ENCODE measurements around the gene SLC2A4RG. TPM values are rescaled to one million over a fixed set of nuclear protein-coding genes. Genes with fewer than 3 reads are reported as not detected.

SLC2A4RG gene
- total and polyA plus RNA-seq, 2 of the 13 experiments (the other 11 are each of a cell fraction or from before 2014, with no cell fraction given): 91.4 to 95.9 TPM

DNA sequence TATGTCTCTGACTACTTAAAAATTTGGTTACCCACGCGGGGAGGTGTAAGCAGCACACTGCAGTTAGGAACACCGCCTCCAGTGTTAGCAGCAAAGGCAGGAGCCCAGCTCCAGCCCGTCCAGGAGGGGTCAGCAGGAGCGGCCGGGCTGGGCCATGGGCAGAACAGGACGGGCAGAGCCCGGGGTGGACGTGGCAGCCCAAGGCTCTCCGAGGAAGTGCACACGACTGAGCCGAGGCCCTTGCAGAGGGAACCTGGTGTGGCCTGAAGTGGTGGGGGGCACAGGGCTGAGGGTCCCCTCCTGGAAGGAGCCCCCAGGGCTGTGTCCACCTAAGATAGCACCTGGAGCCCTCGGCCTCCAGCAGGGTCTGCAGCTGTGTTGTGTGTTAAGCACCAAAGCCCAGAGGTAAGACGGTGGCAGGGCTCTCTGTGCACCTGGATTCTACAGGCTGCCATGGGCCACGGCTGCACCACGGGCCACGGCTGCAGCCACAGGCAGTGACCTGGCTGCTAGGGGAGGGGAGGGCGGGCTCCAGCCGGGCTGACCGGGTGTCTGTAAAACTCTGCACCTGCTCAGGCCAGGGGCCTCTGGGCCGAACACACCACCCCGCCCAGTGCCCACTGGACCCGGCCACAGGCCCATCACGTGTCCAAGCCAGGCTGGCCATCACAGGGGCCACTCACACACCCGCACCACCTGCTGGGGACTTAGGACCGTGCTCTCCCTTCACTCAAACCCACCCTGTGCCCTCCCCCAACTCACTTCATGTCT, 6.6 kb downstream of the SLC2A4RG start (continued):
- TF ChIP-seq NFE2L1 (CRISPR knock-in tag; IDR thresholded peaks at IDR 0.05; ENCODE audit: borderline replicate concordance) (no peak), ZNF33A (CRISPR knock-in tag; IDR thresholded peaks at IDR 0.05; ENCODE audit: borderline replicate concordance) (no peak), EP300 (IDR thresholded peaks at IDR 0.05; ENCODE audit: low read depth in 2 of 2, low read length in 2 of 2) (no peak), EP300 (CRISPR knock-in tag; IDR thresholded peaks at IDR 0.05; ENCODE audit: borderline replicate concordance) (no peak), FOSL2 (CRISPR knock-in tag; IDR thresholded peaks at IDR 0.05) (no peak), ZNF263 (CRISPR knock-in tag; IDR thresholded peaks at IDR 0.05) (no peak), CCDC6 (CRISPR knock-in tag; IDR thresholded peaks at IDR 0.05) (no peak), BORCS8-MEF2B (CRISPR knock-in tag; IDR thresholded peaks at IDR 0.05) (no peak), KLF9 (CRISPR knock-in tag; IDR thresholded peaks at IDR 0.05; ENCODE audit: low read depth) (no peak), IKZF1 (IDR thresholded peaks at IDR 0.05) (no peak), RFX1 (IDR thresholded peaks at IDR 0.05) (no peak), SRSF4 (IDR thresholded peaks at IDR 0.05; ENCODE audit: low read depth, low read length, poor library complexity, severe bottlenecking) (no peak), ARNTL (CRISPR knock-in tag; IDR thresholded peaks at IDR 0.05) (peak; percentile 75; the same call in 1 of the 2 replicates), ZNF737 (CRISPR knock-in tag; IDR thresholded peaks at IDR 0.05; ENCODE audit: borderline replicate concordance) (no peak), ESRRA (CRISPR knock-in tag; IDR thresholded peaks at IDR 0.05; ENCODE audit: low read depth) (no peak), ZNF605 (CRISPR knock-in tag; IDR thresholded peaks at IDR 0.05) (no peak)
- TF ChIP-seq, protein P1, sequence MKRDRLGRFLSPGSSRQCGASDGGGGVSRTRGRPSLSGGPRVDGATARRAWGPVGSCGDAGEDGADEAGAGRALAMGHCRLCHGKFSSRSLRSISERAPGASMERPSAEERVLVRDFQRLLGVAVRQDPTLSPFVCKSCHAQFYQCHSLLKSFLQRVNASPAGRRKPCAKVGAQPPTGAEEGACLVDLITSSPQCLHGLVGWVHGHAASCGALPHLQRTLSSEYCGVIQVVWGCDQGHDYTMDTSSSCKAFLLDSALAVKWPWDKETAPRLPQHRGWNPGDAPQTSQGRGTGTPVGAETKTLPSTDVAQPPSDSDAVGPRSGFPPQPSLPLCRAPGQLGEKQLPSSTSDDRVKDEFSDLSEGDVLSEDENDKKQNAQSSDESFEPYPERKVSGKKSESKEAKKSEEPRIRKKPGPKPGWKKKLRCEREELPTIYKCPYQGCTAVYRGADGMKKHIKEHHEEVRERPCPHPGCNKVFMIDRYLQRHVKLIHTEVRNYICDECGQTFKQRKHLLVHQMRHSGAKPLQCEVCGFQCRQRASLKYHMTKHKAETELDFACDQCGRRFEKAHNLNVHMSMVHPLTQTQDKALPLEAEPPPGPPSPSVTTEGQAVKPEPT (CRISPR knock-in tag; IDR thresholded peaks at IDR 0.05; ENCODE audit: low read depth): no peak
- TF ChIP-seq, protein P2, sequence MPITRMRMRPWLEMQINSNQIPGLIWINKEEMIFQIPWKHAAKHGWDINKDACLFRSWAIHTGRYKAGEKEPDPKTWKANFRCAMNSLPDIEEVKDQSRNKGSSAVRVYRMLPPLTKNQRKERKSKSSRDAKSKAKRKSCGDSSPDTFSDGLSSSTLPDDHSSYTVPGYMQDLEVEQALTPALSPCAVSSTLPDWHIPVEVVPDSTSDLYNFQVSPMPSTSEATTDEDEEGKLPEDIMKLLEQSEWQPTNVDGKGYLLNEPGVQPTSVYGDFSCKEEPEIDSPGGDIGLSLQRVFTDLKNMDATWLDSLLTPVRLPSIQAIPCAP (CRISPR knock-in tag; IDR thresholded peaks at IDR 0.05; ENCODE audit: low read depth): no peak
- TF ChIP-seq, protein P3, sequence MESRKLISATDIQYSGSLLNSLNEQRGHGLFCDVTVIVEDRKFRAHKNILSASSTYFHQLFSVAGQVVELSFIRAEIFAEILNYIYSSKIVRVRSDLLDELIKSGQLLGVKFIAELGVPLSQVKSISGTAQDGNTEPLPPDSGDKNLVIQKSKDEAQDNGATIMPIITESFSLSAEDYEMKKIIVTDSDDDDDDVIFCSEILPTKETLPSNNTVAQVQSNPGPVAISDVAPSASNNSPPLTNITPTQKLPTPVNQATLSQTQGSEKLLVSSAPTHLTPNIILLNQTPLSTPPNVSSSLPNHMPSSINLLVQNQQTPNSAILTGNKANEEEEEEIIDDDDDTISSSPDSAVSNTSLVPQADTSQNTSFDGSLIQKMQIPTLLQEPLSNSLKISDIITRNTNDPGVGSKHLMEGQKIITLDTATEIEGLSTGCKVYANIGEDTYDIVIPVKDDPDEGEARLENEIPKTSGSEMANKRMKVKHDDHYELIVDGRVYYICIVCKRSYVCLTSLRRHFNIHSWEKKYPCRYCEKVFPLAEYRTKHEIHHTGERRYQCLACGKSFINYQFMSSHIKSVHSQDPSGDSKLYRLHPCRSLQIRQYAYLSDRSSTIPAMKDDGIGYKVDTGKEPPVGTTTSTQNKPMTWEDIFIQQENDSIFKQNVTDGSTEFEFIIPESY (CRISPR knock-in tag; IDR thresholded peaks at IDR 0.05): peak; percentile 85
- TF ChIP-seq, protein P4, sequence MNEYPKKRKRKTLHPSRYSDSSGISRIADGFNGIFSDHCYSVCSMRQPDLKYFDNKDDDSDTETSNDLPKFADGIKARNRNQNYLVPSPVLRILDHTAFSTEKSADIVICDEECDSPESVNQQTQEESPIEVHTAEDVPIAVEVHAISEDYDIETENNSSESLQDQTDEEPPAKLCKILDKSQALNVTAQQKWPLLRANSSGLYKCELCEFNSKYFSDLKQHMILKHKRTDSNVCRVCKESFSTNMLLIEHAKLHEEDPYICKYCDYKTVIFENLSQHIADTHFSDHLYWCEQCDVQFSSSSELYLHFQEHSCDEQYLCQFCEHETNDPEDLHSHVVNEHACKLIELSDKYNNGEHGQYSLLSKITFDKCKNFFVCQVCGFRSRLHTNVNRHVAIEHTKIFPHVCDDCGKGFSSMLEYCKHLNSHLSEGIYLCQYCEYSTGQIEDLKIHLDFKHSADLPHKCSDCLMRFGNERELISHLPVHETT (CRISPR knock-in tag; conservative IDR thresholded peaks at IDR 0.05): no peak
- TF ChIP-seq, protein P5, sequence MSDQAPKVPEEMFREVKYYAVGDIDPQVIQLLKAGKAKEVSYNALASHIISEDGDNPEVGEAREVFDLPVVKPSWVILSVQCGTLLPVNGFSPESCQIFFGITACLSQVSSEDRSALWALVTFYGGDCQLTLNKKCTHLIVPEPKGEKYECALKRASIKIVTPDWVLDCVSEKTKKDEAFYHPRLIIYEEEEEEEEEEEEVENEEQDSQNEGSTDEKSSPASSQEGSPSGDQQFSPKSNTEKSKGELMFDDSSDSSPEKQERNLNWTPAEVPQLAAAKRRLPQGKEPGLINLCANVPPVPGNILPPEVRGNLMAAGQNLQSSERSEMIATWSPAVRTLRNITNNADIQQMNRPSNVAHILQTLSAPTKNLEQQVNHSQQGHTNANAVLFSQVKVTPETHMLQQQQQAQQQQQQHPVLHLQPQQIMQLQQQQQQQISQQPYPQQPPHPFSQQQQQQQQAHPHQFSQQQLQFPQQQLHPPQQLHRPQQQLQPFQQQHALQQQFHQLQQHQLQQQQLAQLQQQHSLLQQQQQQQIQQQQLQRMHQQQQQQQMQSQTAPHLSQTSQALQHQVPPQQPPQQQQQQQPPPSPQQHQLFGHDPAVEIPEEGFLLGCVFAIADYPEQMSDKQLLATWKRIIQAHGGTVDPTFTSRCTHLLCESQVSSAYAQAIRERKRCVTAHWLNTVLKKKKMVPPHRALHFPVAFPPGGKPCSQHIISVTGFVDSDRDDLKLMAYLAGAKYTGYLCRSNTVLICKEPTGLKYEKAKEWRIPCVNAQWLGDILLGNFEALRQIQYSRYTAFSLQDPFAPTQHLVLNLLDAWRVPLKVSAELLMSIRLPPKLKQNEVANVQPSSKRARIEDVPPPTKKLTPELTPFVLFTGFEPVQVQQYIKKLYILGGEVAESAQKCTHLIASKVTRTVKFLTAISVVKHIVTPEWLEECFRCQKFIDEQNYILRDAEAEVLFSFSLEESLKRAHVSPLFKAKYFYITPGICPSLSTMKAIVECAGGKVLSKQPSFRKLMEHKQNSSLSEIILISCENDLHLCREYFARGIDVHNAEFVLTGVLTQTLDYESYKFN (CRISPR knock-in tag; conservative IDR thresholded peaks at IDR 0.05): peak; percentile 70

Measured in HepG2 (cell line).